ENCODE results near the gene RALGPS1.

RALGPS1 gene

DNA sequence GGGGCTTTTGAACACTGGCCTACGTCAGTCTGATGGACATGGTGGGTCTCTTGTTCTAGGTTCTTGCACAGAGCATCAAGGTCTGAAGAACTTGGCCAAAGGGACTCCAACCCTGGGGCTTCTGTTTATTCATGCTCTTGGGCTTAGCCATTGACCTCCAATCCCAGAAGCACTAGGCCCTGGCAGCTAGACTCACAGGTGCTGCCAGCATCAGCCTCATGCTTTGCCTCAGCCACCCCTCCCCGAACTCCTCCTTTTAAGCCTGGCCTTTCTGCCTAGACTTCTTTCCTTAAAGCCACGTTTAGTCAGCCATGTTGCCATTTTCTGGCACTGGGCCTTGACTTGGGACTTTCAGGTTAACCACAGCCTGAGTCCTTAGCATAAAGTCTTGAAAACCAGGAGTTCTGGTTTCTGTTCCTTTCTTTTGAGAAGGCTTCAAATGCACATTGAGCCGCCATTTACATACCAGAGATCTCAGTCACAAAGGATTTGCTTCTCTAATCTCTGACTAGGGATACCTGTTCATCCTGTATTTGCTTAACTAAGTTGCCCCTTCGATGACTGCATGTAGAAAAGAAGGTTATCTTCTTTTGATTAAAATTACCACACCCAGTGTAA, 153.1 kb downstream of the RALGPS1 start:
- H3K27me3 ChIP-seq = no peaks in the 10 kb centered on the region
- peaks cover 0 to 15% (median 0%) of the 10 kb centered on the region in 10 experiments; a peak in 2 of 20 replicates for H3K4me1 ChIP-seq
- H3K4me3 ChIP-seq = no peak overlapping the region
- H3K4me2 ChIP-seq = peak overlapping the region in 1 of 11 experiments; percentile 36; a peak in 2 of 22 replicates
- no peak overlapping the region for H3K9ac ChIP-seq
- peaks cover 0 to 14% (median 4%) of the 10 kb centered on the region in 11 experiments; a peak in 8 of 22 replicates for H3K36me3 ChIP-seq
- no peaks in the 10 kb centered on the region for H4K20me1 ChIP-seq
- no peak for TF ChIP-seq Cebpa-rat (IDR thresholded peaks at IDR 0.05)
- H3K9me3 ChIP-seq (replicated peaks in 1 of 11) = peaks cover 7 to 16% (median 13%) of the 10 kb centered on the region in 11 experiments; a peak in 21 of 22 replicates
- H3K27ac ChIP-seq = no peak overlapping the region

DNA sequence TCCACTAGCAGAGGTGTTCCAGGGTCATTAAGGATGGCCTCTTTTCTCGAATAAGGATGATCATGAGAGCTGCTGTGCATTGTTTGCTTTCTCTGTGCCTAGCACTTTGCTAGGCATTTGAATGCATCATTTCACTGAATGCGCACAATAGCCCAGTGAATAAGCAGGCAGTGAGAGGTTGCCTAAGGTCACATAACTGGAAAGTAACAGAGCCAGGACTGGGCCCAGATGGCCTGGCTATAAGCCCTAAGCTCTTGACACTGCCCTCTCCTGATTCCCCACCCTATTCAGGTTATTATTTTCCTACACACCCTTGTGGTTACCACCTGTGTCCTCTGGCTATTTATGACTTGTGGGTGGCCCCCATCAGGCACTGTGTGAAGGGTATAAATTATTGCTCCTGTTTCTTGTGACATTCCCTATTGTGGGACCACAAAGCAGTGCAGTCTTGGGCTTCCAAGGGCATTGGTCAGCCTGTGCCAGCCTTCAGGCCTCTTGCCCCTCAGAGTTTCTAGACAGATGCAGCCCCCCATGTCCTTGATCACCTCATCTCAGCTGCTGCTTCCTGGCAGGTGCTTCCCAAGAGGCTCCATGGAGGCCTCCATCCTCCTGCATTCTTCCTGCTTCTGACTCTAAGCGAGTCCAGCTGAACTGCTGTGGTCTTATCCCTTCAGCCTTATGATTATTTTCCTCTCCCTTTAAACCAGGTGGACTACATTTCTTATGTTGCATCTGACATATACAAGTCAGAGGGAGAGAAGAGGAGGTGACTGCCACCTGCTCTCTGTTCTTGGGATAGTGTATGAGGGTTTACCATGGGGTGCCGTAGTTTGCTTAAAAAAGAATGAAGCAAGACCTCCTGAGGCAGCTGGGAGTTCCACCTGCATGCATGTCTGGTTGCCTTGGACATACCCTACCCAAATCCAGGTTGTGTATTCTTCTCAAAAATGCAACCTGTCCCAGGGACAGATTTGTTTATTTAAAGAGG, 160.3 kb downstream of the RALGPS1 start:
- Histone ChIP-seq H3K4me3 (no peak overlapping the region), H4K20me1 (no peaks in the 10 kb centered on the region), H3K27ac (no peak overlapping the region), H3K36me3 (peaks cover 0 to 12% (median 4%) of the 10 kb centered on the region in 11 experiments; a peak in 7 of 22 replicates), H3K4me1 (peaks cover 0 to 5% (median 0%) of the 10 kb centered on the region in 10 experiments; a peak in 2 of 20 replicates), H3K4me2 (peak overlapping the region in 2 of 11 experiments; percentile 3 to 8; a peak in 1 of 22 replicates), H3K27me3 (no peaks in the 10 kb centered on the region), H3K9me3 (replicated peaks in 1 of 11) (peaks cover 7 to 16% (median 13%) of the 10 kb centered on the region in 11 experiments; a peak in 21 of 22 replicates), H3K9ac (no peak overlapping the region)
- no peak for TF ChIP-seq Cebpa-rat (IDR thresholded peaks at IDR 0.05)

DNA sequence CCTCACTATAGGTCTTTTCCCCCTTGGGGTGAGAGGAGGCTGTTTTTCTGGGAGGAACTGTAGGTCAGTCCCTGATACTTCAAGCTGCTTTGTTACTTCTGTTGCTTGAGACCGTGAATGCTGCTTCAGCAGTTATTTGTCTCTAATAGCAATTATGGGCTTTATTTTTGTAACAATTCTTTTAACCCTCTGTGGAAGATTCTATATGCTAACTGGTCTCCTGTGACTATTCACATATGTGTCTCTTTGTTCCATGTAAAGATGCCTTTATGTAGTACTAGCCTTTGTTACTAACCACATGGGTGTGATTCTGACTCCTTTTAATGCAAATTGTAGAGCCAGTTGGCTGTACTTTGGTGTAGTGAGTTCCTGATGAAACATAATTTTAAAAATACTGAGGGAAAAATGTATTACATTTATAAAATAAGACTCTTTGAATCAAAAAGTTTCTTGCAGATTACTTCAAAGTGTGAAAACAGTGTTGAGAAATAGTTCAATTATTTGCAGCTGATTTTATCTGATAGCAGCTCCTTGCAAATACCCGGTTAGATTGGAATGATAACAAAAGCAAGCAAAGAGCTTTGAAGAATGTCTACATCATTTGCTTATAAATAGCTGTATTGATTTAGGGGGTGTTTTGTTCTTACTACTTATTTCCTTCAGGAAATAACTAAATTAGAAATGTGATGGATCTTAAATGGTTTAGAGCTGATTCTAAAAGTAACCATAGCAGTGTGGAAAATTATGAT, 161.2 kb downstream of the RALGPS1 start:
- no peak for TF ChIP-seq Cebpa-rat (IDR thresholded peaks at IDR 0.05)
- H3K4me2 ChIP-seq = no peak overlapping the region
- H3K27ac ChIP-seq = no peak overlapping the region

DNA sequence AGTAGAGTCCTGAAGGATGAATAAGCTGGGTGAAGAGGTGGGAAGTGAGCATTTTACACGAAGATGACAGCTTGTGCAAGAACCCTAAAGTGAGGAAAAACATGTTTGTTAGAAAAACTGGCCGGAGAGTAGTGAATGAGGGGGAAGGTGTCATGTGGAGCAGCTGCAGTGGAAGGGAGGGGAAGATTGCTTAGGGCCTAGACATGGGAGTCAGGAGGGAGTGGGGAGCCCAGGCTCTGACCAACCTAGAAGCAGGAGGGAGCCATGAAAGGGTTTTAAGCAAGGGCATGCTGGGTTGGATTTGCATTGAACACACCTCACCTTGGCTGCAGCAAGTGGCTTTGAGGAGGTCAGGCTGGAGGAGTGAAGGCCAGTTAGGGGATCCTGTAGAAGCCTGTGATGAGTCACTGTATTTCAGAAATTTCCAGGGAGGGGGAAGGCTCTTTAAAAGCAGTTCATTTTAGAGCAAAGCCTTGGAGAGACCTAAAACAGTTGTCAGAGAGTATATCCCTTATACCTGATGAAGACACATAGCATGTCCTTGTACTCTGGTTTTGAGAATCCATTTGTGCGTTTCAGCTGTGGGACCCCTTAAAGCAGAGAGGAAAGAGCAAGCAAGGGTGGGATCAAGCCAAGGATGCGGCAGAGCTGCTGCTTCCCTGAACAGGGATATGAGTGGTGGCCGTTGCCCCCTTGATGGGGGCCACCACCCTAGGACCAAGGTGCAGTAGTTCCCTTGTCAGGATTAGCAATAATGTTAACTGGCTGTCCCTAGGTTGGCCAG, 162.5 kb downstream of the RALGPS1 start:
- no peak overlapping the region for H3K4me2 ChIP-seq
- H3K9ac ChIP-seq = no peak overlapping the region
- TF ChIP-seq Cebpa-rat (IDR thresholded peaks at IDR 0.05) = no peak
- H3K4me3 ChIP-seq = no peak overlapping the region
- H3K36me3 ChIP-seq = peaks cover 0 to 9% (median 2%) of the 10 kb centered on the region in 11 experiments; a peak in 6 of 22 replicates
- peaks cover 2 to 6% (median 3%) of the 10 kb centered on the region in 11 experiments; a peak in 20 of 22 replicates for H3K9me3 ChIP-seq (replicated peaks in 1 of 11)
- H4K20me1 ChIP-seq = no peaks in the 10 kb centered on the region
- no peaks in the 10 kb centered on the region for H3K27me3 ChIP-seq
- H3K4me1 ChIP-seq = peaks cover 0 to 5% (median 0%) of the 10 kb centered on the region in 10 experiments; a peak in 2 of 20 replicates
- H3K27ac ChIP-seq = no peak overlapping the region

More for the DNA sequence above, 161.2 kb downstream of the RALGPS1 start:
- Histone ChIP-seq H4K20me1 (no peaks in the 10 kb centered on the region), H3K9ac (no peak overlapping the region), H3K27me3 (no peaks in the 10 kb centered on the region), H3K4me1 (peaks cover 0 to 5% (median 0%) of the 10 kb centered on the region in 10 experiments; a peak in 2 of 20 replicates), H3K4me3 (no peak overlapping the region), H3K9me3 (replicated peaks in 1 of 11) (peaks cover 7 to 16% (median 13%) of the 10 kb centered on the region in 11 experiments; a peak in 21 of 22 replicates), H3K36me3 (peaks cover 0 to 12% (median 4%) of the 10 kb centered on the region in 11 experiments; a peak in 7 of 22 replicates)

DNA sequence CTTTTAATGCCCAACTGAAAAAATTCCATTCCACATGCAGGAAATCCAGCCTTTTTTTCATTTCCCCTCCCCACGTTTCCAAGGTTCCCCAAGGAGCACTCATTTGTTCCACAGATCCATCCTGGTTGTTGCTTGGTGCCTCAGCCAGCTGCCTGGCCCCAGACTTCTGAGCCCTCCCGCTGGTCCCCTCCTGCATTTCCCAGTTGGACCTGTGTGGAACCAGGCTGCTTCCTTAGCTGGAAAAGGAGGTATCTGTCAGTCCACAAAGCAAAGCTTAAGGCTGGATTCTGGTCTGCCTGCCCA, 163.0 kb downstream of the RALGPS1 start:
- Histone ChIP-seq H3K9ac (no peak overlapping the region), H3K9me3 (replicated peaks in 1 of 11) (peaks cover 0 to under 1% (median 0%) of the 10 kb centered on the region in 11 experiments; a peak in 2 of 22 replicates), H3K27ac (no peak overlapping the region), H3K27me3 (no peaks in the 10 kb centered on the region), H3K4me2 (no peak overlapping the region), H4K20me1 (no peaks in the 10 kb centered on the region), H3K36me3 (peaks cover 0 to 5% (median 0%) of the 10 kb centered on the region in 11 experiments; a peak in 1 of 22 replicates), H3K4me1 (peaks cover 0 to 5% (median 0%) of the 10 kb centered on the region in 10 experiments; a peak in 2 of 20 replicates), H3K4me3 (no peak overlapping the region)
- TF ChIP-seq Cebpa-rat (IDR thresholded peaks at IDR 0.05) = no peak

DNA sequence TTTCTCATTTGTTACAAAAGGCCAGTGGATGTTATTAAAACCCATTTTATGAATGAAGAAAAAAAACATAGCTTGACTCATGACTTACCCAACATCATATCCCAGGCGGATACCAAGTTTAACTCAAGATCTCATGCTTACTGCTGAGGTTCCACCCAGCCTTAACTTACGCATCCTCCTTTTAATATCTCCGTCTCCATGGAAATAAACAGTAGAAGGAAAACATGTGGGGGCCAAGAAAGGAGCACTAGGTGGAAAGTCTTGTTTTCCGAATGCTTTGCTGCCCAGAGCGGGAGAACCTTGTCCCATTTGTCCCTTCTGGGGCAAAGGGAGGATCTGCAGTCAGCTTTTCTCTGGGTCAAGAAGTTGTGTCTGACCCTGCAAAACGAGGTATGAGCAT, 163.8 kb downstream of the RALGPS1 start:
- no peak for TF ChIP-seq Cebpa-rat (IDR thresholded peaks at IDR 0.05)
- Histone ChIP-seq H3K4me3 (no peak overlapping the region), H4K20me1 (no peaks in the 10 kb centered on the region; a peak in 1 of 22 replicates), H3K27ac (no peak overlapping the region), H3K27me3 (no peaks in the 10 kb centered on the region), H3K4me1 (peaks cover 0 to 5% (median 0%) of the 10 kb centered on the region in 10 experiments; a peak in 2 of 20 replicates), H3K4me2 (no peak overlapping the region), H3K9me3 (replicated peaks in 1 of 11) (no peaks in the 10 kb centered on the region), H3K9ac (no peak overlapping the region), H3K36me3 (0 out of 22 replicates have a peak, but pooled peaks cover 0 to 5% (median 0%) of the 10 kb centered on the region in 11 experiments)

DNA sequence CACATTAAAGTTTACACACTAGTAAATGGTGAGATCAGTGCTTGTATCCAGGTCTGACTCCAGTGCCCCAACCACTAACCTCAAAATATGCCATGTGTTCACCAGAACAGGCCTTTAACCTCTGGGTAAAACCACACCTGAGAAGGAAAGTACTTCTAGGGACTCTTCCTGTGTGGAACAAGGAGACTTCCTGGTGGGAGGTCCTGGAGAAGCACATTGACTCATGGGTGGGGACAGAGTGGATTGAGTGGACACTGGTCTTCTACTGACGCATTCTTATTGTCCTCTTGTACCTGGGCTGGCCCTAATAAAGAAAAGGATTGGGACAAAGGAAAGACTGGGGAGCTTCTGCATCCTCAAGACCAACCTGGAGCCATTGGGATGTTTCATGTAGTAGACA, 164.4 kb downstream of the RALGPS1 start:
- H3K9ac ChIP-seq = no peak overlapping the region
- H3K9me3 ChIP-seq (replicated peaks in 1 of 11) = no peaks in the 10 kb centered on the region
- H4K20me1 ChIP-seq = no peaks in the 10 kb centered on the region; a peak in 2 of 22 replicates
- H3K36me3 ChIP-seq = 0 out of 22 replicates have a peak, but pooled peaks cover 0 to 5% (median 0%) of the 10 kb centered on the region in 11 experiments
- TF ChIP-seq Cebpa-rat (IDR thresholded peaks at IDR 0.05) = no peak
- no peak overlapping the region for H3K4me3 ChIP-seq
- no peak overlapping the region for H3K27ac ChIP-seq
- peaks cover 0 to 5% (median 0%) of the 10 kb centered on the region in 10 experiments; a peak in 2 of 20 replicates for H3K4me1 ChIP-seq
- no peak overlapping the region for H3K4me2 ChIP-seq
- no peaks in the 10 kb centered on the region for H3K27me3 ChIP-seq
